ENCODE measurements around the gene CDH10.

DNA sequence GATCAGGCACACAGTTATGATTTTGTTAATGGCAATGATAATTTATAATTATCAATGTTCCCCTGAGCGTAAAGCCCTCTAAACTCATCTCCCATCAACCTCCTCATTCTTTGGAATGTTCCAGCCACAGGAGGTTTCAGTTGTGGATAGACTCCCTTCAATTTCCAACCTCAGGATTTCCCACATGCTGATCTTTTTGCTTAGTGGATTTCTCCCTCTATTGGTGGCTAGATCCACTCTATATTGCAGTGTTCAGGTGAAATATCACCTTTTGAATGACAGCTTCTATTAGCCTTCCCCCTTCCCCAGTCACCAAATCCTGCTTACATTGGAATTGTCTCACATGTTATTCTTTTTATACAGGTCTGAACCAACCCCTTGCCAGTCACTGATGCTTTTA lies 113.9 kb downstream of the CDH10 start:
- no peak for TF ChIP-seq ZNF232 (CRISPR knock-in tag; IDR thresholded peaks at IDR 0.05)
- TF ChIP-seq ZNF184 (CRISPR knock-in tag; IDR thresholded peaks at IDR 0.05), result no peak

Data from K562 (cell line).